Ovary (tissue), 3 donors: ENCODE data around the gene ZNF26.

Experiments
- EP300 ChIP-seq: sonication (generic); formaldehyde crosslinking; IDR thresholded peaks from one replicate; pipeline ENCODE4 v1.6.1; 2017; ENCODE audit warnings: antibody characterized with exemption
- POLR2A ChIP-seq: fragments of 450-650 bp; IDR thresholded peaks from one replicate; pipeline ENCODE4 v1.6.1; 2017; ENCODE audit warnings: antibody characterized with exemption, mild to moderate bottlenecking, moderate library complexity
- TF ChIP-seq, protein P1 (sequence below), 3 donors: fragments of 450-650 bp in 2 of 3; fragments of 200-600 bp in 1 of 3; IDR thresholded peaks; one replicate each; pipeline versions ENCODE4 v1.5.1 to v1.8.0; 2016 to 2022; ENCODE audit warnings: antibody characterized with exemption in 3 of 3, mild to moderate bottlenecking in 1 of 3
- donor health status: DM: no; HTN: no; CAD: no.

GRCh38 chr12:132945806-132946205 lies 40.4 kb upstream of the ZNF26 start:
- TF ChIP-seq, protein P1, sequence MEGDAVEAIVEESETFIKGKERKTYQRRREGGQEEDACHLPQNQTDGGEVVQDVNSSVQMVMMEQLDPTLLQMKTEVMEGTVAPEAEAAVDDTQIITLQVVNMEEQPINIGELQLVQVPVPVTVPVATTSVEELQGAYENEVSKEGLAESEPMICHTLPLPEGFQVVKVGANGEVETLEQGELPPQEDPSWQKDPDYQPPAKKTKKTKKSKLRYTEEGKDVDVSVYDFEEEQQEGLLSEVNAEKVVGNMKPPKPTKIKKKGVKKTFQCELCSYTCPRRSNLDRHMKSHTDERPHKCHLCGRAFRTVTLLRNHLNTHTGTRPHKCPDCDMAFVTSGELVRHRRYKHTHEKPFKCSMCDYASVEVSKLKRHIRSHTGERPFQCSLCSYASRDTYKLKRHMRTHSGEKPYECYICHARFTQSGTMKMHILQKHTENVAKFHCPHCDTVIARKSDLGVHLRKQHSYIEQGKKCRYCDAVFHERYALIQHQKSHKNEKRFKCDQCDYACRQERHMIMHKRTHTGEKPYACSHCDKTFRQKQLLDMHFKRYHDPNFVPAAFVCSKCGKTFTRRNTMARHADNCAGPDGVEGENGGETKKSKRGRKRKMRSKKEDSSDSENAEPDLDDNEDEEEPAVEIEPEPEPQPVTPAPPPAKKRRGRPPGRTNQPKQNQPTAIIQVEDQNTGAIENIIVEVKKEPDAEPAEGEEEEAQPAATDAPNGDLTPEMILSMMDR (IDR thresholded peaks at IDR 0.05), result no peak
- TF ChIP-seq POLR2A (no peak), EP300 (no peak)
